Islet of Langerhans (tissue), 1 donor: ENCODE measurements around the gene RIMBP2.

Experiments used
- FAIRE-seq: peaks from one replicate; lab custom pipeline; 2011; peaks lifted over from hg19 to GRCh38; lab: Jason Lieb, UNC

RIMBP2 gene

DNA sequence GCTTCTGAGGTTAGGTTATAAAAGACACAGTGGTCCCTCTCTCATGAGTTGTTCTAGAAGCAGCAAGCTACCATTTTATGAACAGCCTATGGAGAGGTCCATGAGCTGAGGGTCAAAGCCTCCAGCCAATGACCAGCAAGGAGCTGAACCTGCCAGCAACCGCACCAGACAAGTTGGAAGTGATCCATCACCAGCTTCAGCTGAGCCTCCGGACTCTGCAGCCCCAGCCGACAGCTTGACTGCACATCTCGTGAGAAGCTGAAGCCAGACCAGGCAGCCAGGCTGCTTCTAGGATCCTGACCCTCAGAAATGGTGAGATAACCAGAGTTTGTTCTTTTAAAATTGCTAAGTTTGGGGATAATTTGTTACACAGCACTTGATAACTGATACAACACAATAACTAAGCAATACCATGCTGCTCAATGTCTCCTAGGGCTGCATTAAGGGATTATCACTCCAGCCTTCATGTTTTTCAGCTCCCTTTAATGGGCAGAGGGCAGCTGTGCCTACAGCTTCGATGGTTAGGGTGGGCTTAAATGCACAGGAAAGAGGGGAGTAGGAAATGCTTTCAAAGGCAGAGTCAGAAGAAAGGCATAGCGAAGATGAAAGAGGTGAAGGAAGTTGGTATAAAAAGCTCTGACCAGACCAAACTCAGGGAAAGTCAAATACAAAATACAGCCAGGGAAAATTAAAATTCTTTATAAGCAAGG lies 149.5 kb downstream of the RIMBP2 start:
- FAIRE-seq: no peak

DNA sequence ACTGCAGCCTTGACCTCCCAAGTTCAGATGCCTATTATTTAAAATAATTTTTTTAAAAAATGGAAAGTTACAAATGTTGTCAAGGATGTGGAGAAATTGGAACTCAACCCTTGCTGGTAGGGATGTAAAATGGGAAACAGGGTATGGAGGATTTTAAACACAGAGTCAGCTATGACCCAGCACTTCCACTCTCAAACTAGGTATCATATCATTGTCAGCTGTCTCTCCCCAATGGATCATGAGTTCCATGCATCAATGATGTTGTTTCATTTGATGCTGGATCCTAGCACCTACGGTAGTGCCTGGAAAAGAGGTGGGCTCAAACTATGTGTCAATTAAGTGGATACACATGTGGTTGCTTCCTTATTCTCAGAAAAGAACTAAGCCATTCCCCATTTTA lies 150.9 kb downstream of the RIMBP2 start:
- FAIRE-seq: no peak

DNA sequence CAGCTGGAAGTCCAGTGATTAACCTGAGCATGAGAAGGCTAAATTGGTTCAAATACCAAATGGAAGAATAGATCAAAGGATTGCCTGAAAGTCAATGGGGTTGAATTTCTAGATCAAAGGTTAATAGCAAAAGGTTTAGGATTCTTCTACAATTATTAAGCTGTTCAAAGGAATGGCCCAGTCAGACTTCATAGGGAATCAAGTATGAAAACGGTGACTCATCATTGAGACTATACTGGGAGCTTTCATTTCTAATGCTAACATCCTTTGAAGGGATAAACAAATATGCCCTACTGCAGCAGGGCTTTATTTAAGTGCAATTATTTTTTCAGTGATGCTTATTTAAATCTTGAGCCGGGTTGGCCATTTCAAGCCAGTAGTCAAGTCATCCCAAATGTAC lies 152.8 kb downstream of the RIMBP2 start:
- FAIRE-seq: peak; percentile 94

DNA sequence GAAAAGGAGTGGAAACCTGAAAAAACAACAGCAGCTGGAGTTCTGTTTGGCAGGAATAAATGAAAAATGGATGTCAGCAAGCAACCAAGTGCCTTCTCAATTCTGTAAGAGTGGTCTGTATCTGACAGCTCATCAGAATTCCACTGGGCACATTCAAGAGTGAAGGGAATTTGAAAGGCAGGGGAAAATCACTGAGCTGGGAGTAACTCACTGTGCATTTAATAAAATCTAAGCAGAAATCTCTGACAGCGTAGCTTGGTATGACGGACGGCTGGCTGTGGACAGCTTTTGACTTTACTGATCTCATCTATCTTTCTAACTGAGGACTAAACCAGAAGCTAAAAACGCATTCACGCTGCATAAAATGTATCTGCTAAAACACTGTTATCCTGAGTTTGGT lies 153.4 kb downstream of the RIMBP2 start:
- no peak for FAIRE-seq

DNA sequence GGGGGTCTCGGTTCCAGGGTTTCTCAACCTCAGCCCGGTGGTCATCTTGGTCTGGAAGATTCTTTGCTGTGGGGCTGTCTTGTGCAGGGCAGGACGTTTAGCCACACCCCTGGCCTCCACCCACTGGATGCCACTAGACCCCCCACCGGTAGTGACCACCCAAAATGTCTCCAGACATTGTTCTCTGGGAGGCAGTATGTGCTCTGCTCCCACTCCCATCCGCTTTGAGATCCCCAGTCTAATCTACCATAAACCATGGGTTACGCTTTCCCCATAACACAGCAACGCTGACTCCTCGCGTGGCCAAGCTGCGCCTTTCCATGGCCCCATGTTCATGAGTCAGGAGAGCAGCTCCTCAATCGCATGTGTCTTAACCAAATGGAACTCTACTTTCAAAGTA lies 155.8 kb downstream of the RIMBP2 start:
- no peak for FAIRE-seq

DNA sequence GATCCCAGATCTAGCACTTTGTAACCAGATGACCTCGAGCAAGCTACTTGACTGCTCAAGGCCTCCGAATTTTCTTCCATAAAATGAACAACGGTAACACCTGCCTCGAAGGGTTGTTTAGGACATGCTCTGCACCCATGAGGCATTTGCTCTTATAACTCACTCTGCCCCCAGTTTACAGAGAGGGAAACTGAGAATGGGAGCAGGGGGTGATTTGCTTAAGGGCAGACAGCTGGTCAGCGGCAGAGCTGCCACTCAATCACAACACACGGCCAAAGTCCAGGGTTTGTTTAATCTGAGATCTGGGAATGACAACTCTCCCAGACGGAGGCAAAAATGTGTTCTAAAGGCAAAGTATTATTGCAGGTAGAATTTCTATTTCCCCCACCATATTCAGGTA lies 156.3 kb downstream of the RIMBP2 start:
- no peak for FAIRE-seq

DNA sequence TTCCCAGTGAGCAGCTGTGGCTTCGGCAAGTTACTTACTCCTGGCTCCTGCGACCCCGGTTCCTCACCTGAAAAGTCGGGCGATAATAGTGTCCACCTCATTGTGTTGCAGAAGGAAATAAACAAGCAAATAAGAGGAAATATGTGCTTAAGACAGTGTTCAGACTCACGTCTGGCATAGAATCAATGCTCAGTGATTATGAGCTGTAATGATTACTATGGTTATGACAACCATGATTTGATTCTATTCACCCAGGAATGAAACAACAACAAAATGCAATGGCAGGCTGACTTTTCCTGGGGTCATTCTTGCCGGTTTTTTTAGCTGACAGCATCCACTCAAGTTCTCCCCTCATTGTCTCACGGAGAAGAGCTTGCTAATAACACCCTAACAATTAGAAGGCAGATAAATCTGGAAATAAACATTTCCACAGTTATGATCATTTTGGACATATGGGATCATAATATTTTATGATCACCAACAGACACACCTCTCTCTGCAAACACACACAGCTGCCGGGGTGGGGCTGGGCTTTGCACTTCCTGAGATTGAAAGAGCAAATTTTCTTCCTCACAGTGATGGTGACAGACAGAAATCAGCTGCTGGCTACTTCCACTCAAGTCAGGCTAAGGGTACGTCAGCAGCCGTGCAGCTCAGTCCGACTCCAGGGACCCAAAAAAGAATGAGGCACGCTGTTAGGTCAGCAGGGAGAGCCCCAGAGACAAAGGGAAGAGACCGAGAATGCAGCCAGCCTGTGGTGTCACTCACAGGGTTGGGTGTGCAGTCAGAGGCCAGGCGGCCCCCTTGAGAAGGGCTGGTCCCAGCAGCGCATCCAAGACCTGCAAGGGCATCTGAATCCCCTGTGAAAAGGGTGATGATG lies 158.0 kb downstream of the RIMBP2 start:
- FAIRE-seq: no peak

DNA sequence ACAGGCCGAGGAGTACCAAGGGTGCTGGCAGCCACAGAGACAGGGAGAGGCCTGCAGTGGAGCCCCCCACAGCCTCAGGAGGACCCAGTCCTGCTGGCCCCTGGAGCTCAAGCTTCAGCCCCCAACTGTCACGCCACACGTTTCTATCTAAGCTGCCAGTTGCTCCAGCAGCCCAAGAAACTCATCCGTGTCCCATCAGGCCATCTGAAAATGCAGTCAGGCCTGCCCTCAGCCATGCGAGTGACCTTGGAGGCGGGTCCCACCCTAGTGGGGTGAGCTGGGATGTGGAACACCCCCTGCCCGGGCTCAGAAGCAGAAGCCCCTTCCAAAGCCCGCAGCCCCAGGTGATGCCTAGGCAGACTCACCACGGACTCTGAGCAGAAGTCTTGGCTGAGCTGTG lies 158.9 kb downstream of the RIMBP2 start:
- no peak for FAIRE-seq

DNA sequence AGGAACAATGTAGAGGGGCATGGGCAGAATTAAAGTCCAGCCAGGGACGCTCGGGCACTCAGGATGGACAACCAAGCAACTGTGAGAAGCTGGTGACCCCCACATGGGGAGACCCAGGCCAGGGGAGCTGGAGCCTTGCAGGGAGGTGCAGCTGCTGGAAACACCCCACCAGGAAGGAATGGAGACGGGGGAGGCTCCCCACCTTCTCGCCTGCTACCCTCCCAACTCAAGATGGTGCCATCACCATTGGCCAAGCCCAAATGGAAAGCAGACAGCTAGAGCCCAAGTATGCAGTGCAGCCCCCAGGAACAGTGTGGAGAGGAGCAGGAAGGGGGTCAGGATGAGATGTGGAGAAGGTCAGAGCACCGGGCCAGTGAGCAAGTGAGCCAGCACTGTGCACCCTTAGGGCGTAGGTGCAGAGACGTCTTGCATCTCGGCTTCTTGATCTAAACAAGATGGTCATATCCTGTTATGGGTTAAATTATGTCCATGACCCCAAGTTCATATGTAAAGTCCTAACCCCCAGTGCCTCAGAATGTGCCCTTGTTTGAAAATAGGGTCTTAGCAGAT lies 159.5 kb downstream of the RIMBP2 start:
- no peak for FAIRE-seq

DNA sequence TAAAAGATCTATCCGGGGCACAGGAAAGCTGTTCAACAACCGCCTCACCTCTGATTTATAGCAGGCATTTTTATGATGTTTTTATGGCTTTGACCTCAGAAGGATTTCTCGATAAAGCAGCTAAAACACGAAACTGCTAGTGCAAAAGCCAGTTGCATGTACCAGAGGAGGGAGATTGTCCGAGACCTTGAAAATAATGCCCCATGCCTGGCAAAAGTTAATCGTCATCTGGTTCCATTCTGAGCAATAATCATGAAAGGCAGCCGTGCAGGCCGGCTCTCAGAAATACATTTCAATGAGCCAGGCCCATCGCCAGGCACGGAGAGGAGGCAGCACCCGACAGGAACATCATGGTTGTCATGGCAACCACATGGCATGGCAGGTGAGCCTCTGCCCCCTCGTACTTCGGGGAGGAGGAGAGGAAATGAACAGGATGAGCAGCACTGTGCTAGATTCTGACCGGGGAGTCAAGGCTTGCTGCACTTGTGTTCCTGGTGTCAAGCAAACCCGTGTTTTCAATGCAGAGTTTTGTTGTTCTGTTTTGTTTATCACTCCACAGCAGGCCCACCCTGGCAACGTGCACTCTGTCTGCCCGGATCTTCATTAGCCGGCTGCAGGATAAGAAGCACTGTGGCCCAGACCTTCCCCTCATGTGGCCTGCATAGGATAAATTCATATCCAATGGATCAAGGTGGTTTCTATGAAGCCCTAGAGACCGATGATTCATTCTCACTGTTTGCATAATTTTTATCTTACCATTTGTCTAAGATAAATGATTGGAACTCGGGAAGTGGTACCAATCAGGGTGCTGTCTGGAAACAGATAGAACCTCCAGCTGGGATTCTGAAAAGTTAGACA lies 160.2 kb downstream of the RIMBP2 start:
- FAIRE-seq: peak; percentile 92

DNA sequence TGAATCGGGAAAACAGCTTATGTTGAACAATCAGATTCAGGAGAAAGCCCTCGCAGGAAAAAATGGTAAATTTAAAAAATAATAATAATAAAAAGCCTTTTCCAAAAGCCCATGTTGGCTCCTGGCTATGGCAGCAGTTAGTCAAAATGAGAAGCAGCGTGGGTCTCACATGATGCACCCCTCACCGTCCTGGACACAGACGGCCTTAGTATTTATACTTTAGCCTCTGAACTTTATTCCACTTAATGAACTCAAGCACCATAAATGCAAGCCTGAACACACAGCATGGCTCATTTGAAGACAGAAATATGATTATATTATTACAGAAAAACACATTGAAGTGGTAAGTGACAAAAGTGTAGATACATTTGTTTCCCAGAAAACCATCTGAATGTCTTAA lies 160.9 kb downstream of the RIMBP2 start:
- FAIRE-seq: no peak

DNA sequence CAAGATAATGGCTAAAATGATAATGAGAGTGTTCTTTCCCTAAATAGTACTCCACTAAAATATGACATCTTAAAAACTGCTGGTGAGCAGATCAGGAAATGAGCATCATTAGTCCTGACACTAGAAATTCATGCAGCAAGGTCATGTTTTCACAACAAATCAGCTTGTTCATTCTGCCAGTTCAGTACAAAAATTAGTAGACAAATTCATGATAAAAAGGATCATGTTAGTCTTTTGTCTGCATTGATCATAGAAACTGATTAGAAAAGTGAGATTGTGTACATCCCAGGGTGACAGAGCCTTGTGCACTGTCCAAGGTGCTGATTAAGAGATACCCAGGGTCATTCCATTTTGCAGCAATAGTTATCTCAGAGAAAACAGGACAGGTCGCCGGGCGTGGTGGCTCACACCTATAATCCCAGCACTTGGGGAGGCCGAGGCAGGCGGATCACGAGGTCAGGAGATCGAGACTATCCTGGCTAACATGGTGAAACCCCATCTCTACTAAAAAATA lies 163.6 kb downstream of the RIMBP2 start:
- no peak for FAIRE-seq

DNA sequence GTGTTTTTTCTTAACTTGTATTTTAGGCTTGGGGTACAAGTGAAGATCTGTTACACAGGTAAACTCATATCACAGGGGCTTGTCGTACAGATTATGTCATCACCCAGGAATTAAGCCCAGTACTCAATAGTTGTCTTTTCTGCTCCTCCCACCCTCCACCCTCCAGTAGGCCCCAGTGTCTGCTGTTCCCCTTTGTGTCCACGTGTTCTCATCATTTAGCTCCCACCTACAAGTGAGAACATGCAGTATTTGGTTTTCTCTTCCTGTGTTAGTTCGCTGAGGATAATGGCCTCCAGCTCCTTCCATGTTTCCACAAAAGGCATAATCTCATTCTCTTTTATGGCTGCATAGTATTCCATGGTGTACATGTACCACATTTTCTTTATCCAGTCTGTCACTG lies 166.7 kb downstream of the RIMBP2 start:
- FAIRE-seq: no peak

DNA sequence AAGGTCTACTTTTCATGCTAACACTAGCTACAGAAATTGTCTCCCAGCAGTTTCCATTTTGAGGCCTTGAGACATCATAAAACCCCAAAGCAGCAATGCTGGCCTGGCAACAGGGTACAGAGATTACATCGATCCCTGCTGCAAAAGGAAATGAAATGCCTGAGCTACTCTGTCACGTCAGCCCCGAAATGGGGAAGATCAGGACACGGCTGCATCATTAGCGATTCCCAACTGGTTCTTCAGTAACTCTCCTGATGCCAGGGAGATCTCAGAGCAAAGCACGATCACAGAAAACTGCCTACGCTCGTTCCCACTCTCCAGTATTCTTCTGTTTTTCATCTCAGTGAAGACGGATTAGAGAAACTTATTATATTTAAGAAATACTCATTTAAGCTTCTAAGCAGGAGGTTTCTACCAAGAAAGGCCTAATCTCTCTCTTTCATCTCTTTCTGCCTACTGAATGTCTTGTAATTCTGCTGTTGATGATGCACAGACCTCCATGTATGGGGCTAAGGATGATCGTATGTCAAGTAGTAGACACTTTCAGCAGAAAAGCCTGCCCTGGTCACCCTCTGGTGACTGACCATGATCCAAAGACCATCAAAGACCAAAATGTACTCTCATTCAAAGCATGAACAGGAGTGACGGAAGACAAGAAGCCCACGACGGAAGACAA lies 168.5 kb downstream of the RIMBP2 start:
- no peak for FAIRE-seq

DNA sequence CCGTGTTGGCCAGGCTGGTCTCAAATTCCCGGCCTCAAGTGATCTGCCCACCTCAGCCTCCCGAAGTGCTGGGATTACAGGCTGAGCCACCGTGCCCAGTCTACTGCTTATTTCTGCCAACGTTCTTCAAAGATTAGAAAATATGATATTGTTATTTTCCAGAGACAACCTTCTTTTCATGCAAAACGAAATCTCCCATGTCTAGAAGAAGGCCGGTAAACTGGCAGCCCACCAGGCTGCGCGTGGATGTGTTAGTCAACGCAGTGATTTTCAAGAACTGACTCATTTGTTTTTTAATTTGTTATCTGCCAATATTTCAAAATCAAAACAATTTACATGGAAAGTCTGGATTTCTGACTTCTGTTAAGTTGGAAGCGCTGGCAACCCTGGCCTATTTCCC lies 169.6 kb downstream of the RIMBP2 start:
- FAIRE-seq: no peak

DNA sequence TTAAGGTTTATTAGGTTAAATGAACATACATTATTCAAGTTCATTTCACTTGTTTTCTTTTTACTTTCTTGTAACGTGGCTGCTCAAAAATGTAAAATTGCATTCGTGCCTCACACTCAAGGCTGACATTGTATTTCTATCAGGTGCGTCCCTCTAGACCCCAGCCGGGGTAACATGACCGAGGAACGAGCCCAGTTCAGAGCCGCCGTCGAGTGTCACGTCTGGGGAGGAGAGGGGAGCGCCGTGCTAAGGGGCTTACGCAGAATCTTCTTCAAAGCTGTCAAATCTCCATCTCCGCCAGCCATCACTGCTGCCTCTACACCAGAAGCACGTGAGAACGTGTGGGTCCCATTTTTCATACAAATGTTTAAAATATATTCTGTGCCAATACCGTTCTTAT lies 170.6 kb downstream of the RIMBP2 start:
- no peak for FAIRE-seq

DNA sequence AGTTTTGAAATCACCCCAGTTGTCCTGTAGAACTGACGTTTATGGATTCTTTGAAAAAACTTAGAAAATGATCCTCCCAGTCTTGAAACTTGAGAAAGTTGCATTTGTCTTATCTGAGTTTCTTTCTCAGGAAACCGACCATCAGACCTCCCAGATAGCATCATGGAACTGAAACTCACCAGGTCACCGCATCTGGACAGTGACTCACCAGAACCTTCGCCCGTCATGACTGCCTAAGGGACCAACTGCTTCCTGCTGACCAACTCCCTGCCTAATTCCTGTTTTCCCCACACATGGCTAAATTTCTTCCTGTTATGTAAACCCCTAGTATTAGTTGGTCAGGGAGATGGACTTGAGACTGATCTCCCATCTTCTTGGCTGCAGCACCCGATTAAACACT lies 175.7 kb downstream of the RIMBP2 start:
- FAIRE-seq: no peak

DNA sequence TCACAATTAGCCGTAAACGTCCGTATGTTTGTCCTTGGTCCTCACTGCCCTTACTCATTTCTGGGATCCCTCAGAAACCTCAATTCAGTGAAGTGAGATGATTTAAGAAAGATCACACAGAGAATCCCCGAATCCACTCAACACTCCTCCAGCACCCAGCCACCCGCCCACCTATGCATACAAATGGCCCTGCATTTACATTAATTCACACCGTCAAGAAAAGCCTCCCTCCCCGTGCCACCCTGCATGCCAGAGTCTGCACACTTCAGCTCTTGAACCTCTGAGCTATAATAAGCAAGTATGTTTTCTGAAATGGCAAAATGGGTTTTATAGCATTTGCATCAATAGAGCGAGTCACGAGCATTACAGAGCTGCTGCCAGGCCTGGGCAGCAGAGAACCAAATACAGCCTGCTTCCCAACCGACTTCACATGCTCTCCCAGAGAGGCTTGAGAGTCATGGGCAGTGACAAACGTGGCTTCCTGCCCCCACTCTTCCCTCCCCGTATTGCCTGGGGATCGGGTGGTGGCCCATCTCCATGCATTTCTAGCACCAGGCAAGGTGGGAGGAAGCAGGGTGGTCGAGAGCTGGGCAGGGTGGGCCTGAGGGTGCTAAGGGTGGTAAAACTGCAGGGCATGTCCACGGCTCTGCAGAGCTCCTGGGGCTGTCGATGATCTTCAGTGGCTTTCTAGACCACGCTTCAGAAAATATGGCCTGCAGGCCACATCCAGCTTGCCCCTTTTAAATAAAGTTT lies 177.6 kb downstream of the RIMBP2 start:
- no peak for FAIRE-seq

DNA sequence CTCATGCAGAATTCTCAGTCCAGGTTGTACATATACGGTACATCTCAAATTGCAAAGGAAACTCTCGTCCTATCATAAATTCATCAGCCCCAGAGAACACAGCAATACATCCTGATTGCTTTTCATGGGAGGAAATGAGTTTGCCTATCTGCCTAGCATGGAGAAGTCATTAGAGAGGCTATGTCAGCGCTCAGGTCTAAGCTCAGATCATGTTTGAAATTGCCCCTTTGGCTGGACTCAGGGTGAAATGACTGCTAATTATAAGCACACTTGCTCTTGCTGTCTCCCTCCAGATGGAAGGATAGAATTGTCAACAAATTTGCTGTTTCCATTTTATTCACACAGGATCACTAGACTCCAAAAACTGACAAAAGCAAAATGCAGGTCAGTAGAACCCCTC lies 178.4 kb downstream of the RIMBP2 start:
- peak; percentile 87 for FAIRE-seq

DNA sequence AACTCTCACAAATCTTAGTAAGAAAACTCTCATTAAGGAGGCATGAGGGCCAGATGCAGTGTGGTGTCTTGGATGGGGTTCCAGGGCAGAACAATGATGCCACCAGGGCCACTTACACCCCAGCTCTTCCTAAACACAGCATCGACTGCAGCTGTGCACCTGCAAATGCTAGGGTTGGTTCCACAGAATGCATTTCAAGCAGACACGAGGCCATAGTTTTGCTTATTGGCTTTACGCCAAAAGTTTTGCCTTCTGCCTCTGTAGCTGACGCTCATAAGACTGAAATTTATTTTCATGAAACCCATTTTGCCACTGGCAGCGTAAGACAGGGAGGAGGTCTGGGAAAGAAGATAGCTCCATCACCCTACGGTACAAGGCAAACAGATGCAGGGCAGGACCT lies 179.0 kb downstream of the RIMBP2 start:
- FAIRE-seq: no peak

DNA sequence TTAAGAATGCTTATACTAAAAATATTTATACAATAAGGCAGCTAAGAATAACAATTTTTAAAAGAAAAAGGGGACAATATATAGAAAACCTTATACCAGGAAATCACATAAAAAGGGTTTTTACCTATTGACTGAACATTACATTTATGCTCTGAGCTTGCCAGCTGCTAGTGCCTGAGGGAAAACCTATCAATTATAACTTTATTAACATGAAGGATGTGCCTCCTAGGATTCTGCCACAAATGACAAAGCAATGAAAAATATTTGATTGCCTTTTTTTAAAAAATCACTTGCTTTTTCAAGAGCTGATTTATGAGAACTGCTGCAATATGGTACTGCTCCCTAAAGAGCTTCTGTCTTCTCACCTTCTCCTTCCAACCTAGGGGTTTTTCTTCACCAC lies 185.7 kb downstream of the RIMBP2 start:
- FAIRE-seq: no peak
